Activated CD8-positive, alpha-beta memory T cell treated with anti-CD3 and anti-CD28 coated beads, Interleukin-2, amount 50 U/mL, for 1 hour (primary cell): ENCODE results near the gene TRIL.

ENCODE experiments used
- DNase-seq: peaks from one replicate; pipeline ENCODE4 v3.0.0-alpha.2; 2020; ENCODE audit errors: extremely low read depth

Gene TRIL

GRCh38 chr7:28940741-28941384, 17.3 kb downstream of the TRIL start:
- no peak for DNase-seq

GRCh38 chr7:28939844-28940544, 18.1 kb downstream of the TRIL start:
- DNase-seq = no peak

DNA sequence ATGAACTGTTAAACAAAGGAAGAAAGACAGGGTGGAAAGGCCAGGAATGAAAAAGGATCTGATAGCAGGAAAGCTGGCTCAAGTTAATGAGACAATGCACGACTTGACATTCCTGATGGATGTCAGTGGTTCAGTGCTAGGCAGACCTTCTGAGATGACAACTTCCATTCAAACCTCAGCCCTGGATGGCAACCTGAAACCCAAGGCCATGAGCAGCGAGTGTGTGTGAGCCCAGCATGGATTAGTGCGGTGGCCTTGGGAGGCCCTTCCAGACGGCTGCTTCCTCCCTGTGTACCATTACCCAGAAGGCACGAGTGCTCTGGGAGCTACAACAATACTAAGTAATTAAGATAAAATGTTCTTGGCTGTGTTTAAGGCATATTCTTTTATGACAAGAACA, 18.8 kb downstream of the TRIL start:
- no peak for DNase-seq

- no peak for DNase-seq
Observed at GRCh38 chr7:28937619-28938018, 20.5 kb downstream of the TRIL start.

DNA sequence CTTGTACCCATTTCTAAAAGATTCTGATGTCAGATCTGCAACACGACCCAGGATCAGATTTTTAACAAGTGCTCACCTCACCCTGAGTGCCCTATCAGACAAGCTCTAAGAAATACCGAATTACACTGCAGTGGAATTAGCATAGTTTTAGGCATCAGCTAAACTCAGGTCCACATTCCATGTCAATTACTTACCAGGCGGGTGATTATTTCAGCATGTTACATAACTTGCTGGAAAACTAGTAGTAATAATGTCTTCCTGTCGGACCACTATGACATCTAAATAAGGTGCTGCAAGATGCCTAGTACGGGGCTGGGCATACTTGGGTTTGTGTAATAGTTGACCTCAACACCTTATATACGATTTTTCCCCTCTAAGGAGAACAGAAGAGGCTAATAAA, 21.0 kb downstream of the TRIL start:
- DNase-seq = no peak

DNA sequence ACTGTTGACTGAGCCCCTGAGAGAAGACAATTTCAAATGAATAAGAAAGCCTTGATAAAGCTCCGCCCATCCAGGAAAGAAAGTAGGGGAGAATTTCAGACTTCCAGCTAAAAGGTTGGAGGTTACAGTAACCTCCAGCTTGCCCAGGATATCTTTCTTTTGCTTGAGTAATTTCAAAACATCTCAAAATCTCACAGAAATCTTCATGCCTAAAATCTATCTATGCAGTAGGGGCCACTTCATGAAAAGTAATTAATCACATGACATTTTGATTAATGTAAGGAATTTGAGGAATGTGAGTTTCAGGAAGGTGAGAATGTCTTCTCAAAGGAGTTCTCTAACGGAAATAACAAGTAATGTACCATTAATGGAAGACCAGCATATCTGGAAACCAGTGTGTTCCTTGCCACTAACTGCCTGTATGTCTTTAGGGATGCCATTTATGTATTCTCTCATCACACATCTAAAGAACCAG, 24.2 kb downstream of the TRIL start:
- DNase-seq = no peak

- DNase-seq = no peak
Observed at GRCh38 chr7:28931565-28931964, 26.6 kb downstream of the TRIL start.

DNA sequence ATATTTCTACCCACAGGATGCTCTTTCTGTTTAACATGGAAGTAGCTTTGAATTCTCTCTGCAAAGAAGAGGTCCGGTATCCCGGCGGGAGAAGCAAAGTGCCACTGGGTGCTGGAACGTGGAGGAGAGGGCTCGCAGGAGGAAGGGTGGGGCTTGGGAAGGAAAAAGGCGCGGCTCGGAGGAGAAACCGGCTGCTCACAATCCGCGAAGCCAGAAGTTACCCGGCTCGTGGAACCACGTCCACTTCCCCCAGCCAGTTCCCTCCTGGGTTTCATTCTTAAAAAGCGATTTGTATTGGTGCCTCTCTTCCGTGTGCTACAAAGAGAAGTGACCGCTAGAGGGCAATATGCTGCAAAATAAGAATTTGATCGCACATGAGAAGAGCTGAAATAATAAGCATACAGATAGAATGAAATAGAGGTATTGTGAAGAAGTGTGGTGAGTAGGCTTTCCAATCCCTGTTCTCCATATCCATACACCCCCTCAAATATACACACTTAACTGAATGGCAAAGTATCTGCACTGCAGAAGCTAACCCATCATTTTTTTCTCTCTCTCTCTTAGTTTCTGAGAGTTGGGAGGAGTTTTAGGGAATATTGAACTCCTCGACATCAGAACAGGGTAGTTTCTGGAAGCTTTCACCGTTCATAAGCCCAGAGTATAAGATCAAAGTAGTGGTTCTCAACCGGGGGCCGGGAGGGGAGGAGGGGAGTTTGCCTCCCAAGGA, 31.1 kb downstream of the TRIL start:
- DNase-seq = peak; percentile 28

DNA sequence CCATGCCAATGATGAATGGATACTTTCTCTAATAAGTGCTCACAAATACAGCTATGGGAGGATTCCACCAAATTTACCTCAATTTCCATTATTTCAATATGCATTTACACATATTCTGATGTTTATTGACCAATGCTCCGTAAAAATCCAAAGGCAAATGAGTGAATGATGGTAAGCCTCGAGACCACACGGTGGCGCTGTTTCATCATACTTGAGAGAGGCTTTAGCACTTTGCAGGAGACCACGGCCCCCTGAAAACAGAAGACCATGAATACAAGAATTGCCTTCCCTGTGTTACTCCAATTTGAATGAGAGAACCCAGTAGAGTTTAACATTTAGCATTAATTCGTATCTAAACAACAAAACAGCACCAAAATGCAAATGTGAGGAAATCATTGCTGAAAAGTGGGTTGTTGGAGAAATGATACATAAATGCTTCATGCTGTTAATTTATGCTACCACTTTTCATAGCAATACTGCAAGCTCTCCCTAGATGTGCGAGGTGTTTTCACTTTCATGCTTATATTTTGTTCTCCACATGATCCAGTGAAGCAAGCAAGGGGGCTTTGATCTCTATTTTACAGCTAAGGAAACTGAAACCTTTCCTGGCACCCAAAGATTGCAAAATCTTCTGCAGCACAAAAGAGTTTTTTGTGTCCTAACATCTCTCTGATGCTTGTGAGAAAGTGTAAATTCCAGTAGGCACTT, 35.4 kb downstream of the TRIL start:
- DNase-seq = peak; percentile 27

DNA sequence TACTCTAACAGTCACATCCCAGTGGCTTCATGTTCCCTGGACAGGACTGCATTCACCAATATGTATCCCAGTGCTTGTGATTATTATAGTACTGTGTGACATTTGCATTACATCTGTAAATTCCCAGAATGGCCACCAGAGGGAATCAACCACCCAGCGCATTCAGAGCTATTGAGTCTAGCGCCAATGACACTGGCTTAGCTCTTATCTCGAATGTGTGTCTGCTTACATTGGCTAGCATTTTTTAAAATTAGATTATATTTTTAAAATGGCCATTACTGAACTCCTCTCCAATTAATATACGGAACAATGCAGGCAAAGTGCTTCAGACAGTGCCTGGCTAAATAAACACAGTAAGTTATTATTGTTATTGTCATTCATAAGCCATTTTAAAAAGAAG, 36.3 kb downstream of the TRIL start:
- no peak for DNase-seq

DNA sequence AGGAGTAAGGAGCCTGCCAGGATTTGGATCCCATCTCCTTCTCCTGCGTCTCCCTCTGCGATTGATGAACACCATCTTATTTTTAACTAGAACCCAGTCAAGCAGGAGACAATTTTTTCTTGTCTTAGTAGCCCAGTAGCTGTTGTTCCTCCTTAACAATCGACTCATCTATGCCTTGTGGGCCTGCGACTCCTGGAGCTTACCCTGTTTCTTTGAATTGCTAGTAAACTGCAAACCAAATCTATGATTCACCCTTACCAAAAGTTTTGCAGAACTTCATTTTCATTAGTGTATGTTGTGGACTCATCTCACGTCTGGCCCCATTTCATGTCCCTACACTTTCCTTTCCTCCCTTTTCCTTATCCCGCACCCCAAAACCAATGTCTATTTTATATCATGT, 37.7 kb downstream of the TRIL start:
- no peak for DNase-seq

DNA sequence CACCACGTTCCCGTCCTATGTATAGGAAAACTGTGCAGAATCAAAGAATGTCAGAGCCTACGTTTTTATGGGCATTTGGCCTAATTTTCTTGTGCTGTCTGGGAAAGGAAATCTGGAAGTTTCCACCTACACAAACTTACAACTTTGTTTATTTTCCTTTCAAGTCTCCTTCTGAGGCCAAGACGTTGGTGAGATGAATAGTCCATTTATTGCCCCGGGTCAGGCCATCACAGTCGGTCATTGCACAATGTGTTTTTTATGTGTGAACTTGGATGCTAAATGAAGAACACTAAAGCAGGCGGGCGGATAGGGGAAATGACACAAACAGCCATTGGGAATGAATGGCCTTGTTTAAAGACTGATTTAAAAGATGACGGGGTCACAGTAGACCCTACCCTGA, 38.6 kb downstream of the TRIL start:
- DNase-seq = no peak

DNA sequence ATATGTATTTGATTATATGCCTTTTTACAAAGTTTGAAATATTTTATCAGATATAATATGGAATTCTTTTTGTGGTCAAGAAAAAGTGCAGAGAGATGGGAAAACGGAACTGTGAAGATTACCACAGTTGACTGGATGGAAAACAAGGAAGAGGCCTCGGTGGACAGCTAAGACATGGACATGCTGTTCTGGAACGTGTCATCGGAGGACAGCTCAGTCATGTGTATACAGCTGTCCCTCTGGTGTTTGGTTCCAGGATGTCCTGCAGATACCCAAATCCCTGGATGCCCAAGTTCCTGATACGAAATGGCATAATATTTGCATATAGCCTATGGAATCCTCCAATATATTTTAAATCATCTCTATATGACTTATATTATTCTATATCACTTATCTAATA, 49.4 kb downstream of the TRIL start:
- DNase-seq = no peak

- no peak for DNase-seq
Observed at GRCh38 chr7:28905464-28905863, 52.7 kb downstream of the TRIL start.

- DNase-seq = no peak
Observed at GRCh38 chr7:28904578-28905048, 53.5 kb downstream of the TRIL start.

GRCh38 chr7:28903730-28904577, 54.2 kb downstream of the TRIL start:
- no peak for DNase-seq
